Fibroblast of lung (primary cell): ENCODE measurements around the gene ERBB4.

Experiments
- CTCF ChIP-seq, 2 donors: IDR thresholded peaks in 1 of 2; conservative IDR thresholded peaks in 1 of 2; 1 replicate in 1 of 2; 2 replicates in 1 of 2; pipeline ENCODE4 v1.5.1; 2011 to 2012; ENCODE audit warnings: low read length in 2 of 2, control low read depth in 1 of 2, inconsistent platforms in 1 of 2, low read depth in 1 of 2, mild to moderate bottlenecking in 1 of 2
- EZH2 ChIP-seq: IDR thresholded peaks from 2 replicates; pipeline ENCODE4 v1.5.1; 2012; ENCODE audit warnings: low read length, control low read depth, mild to moderate bottlenecking; ENCODE audit errors: missing control alignments

- TF ChIP-seq CTCF (conservative IDR thresholded peaks at IDR 0.05 in 1 of 2, IDR thresholded peaks at IDR 0.05 in 1 of 2; ENCODE audit: low read depth in 1 of 2, low read length in 2 of 2) (no peak), EZH2 (no peak)
Observed at GRCh38 chr2:212034841-212035585, 503.6 kb downstream of the ERBB4 start.
